ENCODE results near the gene ARNT2. TPM values are rescaled to one million over a fixed set of nuclear protein-coding genes. Genes with fewer than 3 reads are reported as not detected.

ARNT2 gene
- total and polyA plus RNA-seq, 12 donors: 0.71 to 6.7 (median 4.0) TPM

DNA sequence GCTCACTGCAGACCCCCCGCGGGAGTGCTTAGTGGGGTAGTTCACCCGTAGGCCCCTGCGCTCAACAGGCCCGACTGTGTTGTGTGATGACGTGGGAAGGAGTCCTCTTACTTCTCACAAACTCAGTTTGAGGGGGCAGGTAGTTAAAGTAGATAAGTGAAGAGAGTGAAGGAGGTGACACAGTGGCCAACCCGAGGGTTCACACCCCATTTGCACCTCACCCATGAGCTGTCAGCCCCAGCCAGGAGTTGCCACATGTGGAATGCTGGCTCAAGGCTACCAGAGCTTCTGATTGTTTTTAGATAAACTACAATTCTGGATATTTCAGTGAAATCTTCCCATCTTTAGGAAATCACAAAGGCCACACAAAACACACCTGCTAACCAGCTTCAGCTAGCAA, 226.8 kb downstream of the ARNT2 start:
- Histone ChIP-seq H3K36me3 (no peaks in the 10 kb centered on the region), H3K4me3 (no peak overlapping the region), H3K27me3 (no peaks in the 10 kb centered on the region), H3K4me1 (no peaks in the 10 kb centered on the region), H3K9me3 (no peaks in the 10 kb centered on the region), H3K27ac (no peak overlapping the region)
- intact Hi-C loops (cut with DNase I): no loop called here
- DNase-seq (no peak), ATAC-seq (no peak)
- 82 to 87% methylated on average over 7 of the region's 7 CpGs for WGBS, 2 donors
- TF ChIP-seq, protein P1, sequence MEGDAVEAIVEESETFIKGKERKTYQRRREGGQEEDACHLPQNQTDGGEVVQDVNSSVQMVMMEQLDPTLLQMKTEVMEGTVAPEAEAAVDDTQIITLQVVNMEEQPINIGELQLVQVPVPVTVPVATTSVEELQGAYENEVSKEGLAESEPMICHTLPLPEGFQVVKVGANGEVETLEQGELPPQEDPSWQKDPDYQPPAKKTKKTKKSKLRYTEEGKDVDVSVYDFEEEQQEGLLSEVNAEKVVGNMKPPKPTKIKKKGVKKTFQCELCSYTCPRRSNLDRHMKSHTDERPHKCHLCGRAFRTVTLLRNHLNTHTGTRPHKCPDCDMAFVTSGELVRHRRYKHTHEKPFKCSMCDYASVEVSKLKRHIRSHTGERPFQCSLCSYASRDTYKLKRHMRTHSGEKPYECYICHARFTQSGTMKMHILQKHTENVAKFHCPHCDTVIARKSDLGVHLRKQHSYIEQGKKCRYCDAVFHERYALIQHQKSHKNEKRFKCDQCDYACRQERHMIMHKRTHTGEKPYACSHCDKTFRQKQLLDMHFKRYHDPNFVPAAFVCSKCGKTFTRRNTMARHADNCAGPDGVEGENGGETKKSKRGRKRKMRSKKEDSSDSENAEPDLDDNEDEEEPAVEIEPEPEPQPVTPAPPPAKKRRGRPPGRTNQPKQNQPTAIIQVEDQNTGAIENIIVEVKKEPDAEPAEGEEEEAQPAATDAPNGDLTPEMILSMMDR (IDR thresholded peaks at IDR 0.05): no peak

DNA sequence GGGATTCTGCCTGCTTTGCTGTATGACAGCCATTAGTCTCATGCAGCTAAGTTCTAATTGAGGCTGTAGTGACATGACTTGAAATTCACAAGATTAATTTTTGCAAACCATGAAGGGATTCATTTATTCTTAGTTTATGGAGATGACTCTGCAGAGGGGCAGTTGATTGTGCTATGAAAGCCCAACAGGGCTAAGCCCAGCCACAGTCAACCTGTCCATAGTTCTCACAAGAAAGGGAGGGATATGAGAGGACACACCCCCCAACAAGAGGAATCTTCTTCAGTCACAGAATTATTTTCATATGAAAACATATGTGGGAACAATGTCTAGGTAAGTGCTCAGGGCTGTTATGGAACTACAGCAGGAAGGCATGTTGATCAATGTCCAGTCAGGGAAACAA, 229.0 kb downstream of the ARNT2 start:
- no peak overlapping the region for H3K4me3 ChIP-seq
- peaks cover 0 to 10% (median 0%) of the 10 kb centered on the region in 9 donors for H3K4me1 ChIP-seq
- no peaks in the 10 kb centered on the region for H3K36me3 ChIP-seq
- H3K9me3 ChIP-seq: no peaks in the 10 kb centered on the region
- no peak for DNase-seq
- TF ChIP-seq, protein P1 (IDR thresholded peaks at IDR 0.05): no peak
- intact Hi-C loops (cut with DNase I): no loop called here
- H3K27ac ChIP-seq: no peak overlapping the region
- no peaks in the 10 kb centered on the region for H3K27me3 ChIP-seq
- ATAC-seq: no peak

DNA sequence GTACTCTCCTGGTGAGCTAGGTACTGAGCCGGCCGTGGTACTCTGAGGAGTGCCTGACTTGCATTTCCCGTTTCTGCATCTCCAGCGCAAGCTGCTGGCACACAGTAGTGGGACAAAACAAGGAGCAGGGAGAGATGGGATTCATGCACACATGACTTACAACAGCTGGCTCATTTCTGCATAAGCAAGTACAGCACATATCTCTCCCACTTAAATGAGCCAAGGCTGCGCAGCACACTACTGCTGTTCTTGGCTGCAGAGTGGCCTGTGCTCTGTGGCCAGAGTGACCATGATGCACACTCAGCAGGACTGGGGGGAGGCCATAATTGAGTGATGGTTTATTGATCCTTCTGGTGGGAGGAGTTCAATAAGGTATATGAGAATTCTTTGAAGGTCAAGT, 231.8 kb downstream of the ARNT2 start:
- H3K27ac ChIP-seq: no peak overlapping the region
- intact Hi-C loops (cut with DNase I): loop anchor here in 1 of 10 donors (5.0 kb wide), 1 partner anchor 141 kb away; the partner anchor contains the start of gene CEMIP
- peaks cover 0 to 6% (median 0%) of the 10 kb centered on the region in 11 donors for H3K9me3 ChIP-seq
- DNase-seq: peak in 1 of 2 donors; percentile 29
- H3K27me3 ChIP-seq: no peaks in the 10 kb centered on the region
- H3K36me3 ChIP-seq: no peaks in the 10 kb centered on the region
- WGBS, 2 donors: 63 to 65% methylated on average over 5 of the region's 5 CpGs
- H3K4me3 ChIP-seq: no peak overlapping the region
- peaks cover 0 to 10% (median 0%) of the 10 kb centered on the region in 9 donors for H3K4me1 ChIP-seq
- TF ChIP-seq, protein P1 (IDR thresholded peaks at IDR 0.05): no peak
- peak; percentile 52 to 92 (median 76) for ATAC-seq

DNA sequence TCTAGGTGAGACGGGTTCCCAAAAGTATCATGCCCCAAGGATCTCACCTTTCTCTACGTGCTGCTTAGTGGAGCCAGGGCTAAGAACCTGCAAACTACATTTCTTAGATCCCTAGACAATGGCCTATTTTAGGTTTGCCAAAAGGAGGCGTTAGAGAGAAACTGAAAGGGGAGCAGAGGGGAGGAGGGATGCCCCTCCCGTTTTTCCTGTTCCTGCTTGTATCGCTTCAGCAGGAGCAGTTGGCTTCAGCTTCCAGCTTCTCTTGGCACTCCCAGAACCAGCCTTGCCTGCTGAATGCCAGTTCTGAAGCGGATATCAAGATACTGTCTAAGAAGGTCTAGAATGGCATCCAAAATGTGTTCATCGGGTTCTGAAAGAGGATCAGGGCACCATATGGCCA, 232.5 kb downstream of the ARNT2 start:
- intact Hi-C loops (cut with DNase I): loop anchor here in 1 of 10 donors (5.0 kb wide), 1 partner anchor 141 kb away; the partner anchor contains the start of gene CEMIP
- H3K4me3 ChIP-seq: no peak overlapping the region
- H3K4me1 ChIP-seq: peaks cover 0 to 10% (median 0%) of the 10 kb centered on the region in 9 donors
- H3K27me3 ChIP-seq: no peaks in the 10 kb centered on the region
- H3K9me3 ChIP-seq: peaks cover 0 to 9% (median 0%) of the 10 kb centered on the region in 11 donors
- ATAC-seq (peak in 5 of 8 donors; percentile 65 to 78 (median 73)), DNase-seq (peak in 1 of 2 donors; percentile 18)
- TF ChIP-seq, protein P1 (IDR thresholded peaks at IDR 0.05): peak in 3 of 9 donors; percentile 8 to 25 (median 15)
- WGBS, 2 donors: 38 to 40% methylated on average over 7 of the region's 7 CpGs
- H3K27ac ChIP-seq: no peak overlapping the region
- no peaks in the 10 kb centered on the region for H3K36me3 ChIP-seq
